HG03571 (cell line): ENCODE data around the gene ISCU.
A peak's percentile ranks its signal among the peaks of the same experiment; 100 is the strongest.
"Not testable (repeated sequence)": the region's sequence is repeated elsewhere in the genome, so short reads cannot be mapped to it uniquely, and the experiment has no call there.

ENCODE experiments used
- ATAC-seq: cut with Tn5 transposase; IDR thresholded peaks from one replicate; pipeline ENCODE4 v1.9.1; 2021; ENCODE audit not compliant: unreplicated experiment

The ISCU gene

GRCh38 chr12:108616359-108616758 lies 54.0 kb downstream of the ISCU start:
- no peak for ATAC-seq

- peak; percentile 73 for ATAC-seq
Observed at GRCh38 chr12:108616941-108617858, 54.8 kb downstream of the ISCU start.

GRCh38 chr12:108618079-108618952 lies 55.9 kb downstream of the ISCU start:
- peak; percentile 34 for ATAC-seq

- not testable (repeated sequence) for ATAC-seq
Observed at GRCh38 chr12:108618953-108619274, 56.5 kb downstream of the ISCU start.
